ENCODE data around the gene BMP7.

The BMP7 gene

DNA sequence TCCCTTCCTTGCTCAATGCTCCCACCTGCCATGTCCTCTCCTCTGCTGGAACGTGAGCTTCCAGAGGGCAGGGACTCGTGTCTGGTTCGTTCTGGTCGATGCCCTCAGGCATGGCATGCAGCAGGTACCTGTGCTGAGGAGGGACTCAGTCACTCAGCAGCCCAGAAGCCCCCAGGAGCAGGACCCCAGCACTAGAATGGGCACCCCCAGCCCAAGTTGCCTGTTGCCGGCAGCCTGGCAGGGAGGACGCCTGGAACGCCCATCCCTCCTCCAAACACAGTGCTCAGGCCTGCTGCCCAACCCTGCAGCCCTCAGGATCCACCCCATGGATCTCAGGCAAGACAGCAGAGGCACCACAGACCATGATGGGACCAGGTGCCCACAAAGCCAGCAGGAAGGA, 40.6 kb downstream of the BMP7 start:
- no peak for DNase-seq (ENCODE audit: low spot score)

- no peak for DNase-seq (ENCODE audit: low spot score)
These were observed 41.2 kb downstream of the BMP7 start for GRCh38 chr20:57225197-57225733.

- no peak for DNase-seq (ENCODE audit: low spot score)
These were observed 41.8 kb downstream of the BMP7 start for GRCh38 chr20:57224641-57225138.

DNA sequence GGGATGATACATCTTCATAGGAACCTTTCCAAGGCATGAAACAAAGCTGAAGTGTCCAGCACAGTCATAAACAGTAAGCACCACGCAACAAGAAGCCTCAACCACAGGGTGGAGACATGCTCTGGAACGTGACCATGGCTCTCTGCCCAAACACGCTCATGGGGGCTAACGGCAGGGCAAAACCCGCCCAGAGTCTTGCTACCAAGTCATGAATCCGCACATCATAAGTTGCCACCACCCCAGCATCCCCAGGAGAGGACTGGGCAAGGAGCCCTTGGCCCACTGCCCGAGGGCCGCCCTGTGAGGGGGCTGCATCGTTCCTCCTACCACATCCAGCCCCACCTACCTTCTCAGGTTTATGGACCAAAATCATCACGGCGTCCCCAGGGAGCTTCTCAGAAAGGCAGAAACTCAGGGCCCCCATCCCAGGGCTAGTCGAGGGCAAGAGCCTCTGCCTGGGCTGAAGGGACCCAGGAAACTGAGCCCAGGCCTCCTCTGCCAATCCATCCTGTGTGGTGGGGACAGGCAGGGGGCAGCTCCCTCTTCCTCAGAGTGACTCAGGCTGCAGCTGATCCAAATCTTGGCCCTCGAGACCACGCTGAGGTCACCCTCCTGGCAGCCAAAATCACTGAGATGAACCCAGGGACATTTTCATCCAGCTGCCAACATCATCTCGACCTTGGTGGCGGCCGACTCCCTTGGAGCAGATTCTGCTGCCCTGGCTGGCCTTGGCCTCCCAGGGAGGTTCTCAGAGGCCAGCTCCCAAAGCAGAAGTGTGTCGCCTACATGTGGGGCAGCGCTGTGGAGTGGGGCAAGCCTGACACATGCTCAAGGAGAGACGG, 42.6 kb downstream of the BMP7 start:
- no peak for DNase-seq (ENCODE audit: low spot score)

DNA sequence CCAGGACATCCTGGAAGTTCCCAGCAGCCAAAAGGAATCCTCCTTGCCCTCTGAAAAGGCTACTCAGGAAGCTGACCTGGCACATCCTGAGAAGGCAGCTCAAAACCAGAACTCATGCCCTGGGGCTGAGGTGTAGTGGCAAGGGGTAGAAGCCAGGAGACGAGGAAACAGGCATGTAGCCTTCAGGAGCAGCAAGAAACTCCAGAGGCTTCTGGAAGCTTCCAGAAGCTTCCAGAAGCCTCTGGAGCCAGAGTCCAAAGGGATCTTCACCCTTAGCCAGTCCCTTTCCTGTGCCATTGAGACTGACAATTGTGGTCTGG, 43.9 kb downstream of the BMP7 start:
- DNase-seq (ENCODE audit: low spot score), result no peak

- DNase-seq (ENCODE audit: low spot score), result no peak
These were observed 44.4 kb downstream of the BMP7 start for GRCh38 chr20:57221916-57222630.

- DNase-seq (ENCODE audit: low spot score), result no peak
These were observed 45.9 kb downstream of the BMP7 start for GRCh38 chr20:57220337-57221145.

GRCh38 chr20:57219071-57219677, 47.3 kb downstream of the BMP7 start:
- DNase-seq (ENCODE audit: low spot score), result no peak

DNA sequence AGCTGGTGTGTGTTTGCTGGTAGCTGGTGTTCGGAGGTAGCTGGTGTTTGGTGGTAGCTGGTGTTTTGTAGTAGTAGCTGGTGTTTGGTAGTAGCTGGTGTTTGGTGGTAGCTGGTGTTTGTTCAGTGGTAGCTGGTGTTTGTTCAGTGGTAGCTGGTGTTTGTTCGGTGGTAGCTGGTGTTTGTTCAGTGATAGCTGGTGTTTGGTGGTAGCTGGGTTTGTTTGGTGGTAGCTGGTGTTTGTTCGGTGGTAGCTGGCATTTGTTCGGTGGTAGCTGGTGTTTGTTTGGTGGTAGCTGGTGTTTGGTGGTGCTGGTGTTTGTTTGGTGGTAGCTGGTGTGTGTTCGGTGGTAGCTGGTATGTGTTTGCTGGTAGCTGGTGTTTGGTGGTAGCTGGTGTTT, 48.0 kb downstream of the BMP7 start:
- no peak for DNase-seq (ENCODE audit: low spot score)

- DNase-seq (ENCODE audit: low spot score), result no peak
These were observed 48.6 kb downstream of the BMP7 start for GRCh38 chr20:57217802-57218201.

DNA sequence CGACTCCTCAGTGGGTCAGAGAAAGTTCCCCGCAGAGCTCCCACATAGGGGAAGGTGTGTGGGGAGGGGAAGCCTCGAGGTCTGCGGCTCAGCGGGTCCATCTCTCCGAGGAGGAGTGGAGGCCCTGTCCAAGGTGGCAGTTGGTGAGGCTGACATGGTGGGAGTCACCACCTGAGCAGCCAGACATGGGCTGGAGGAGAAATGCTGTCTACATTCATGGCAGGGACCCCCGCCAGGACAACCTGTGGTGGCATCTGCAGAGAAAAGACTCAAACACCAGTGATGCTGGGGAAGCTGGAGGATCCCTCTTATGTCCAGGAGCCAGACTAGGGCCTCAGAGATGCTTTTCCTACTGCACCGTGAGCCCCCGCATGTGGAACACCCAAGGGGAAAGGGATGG, 49.8 kb downstream of the BMP7 start:
- no peak for DNase-seq (ENCODE audit: low spot score)

GRCh38 chr20:57215826-57216471, 50.5 kb downstream of the BMP7 start:
- DNase-seq (ENCODE audit: low spot score), result no peak

GRCh38 chr20:57215426-57215825, 51.0 kb downstream of the BMP7 start:
- no peak for DNase-seq (ENCODE audit: low spot score)

- no peak for DNase-seq (ENCODE audit: low spot score)
These were observed 51.5 kb downstream of the BMP7 start for GRCh38 chr20:57214948-57215347.

- no peak for DNase-seq (ENCODE audit: low spot score)
These were observed 52.0 kb downstream of the BMP7 start for GRCh38 chr20:57214427-57214826.

- DNase-seq (ENCODE audit: low spot score), result no peak
These were observed 52.5 kb downstream of the BMP7 start for GRCh38 chr20:57213924-57214323.

DNA sequence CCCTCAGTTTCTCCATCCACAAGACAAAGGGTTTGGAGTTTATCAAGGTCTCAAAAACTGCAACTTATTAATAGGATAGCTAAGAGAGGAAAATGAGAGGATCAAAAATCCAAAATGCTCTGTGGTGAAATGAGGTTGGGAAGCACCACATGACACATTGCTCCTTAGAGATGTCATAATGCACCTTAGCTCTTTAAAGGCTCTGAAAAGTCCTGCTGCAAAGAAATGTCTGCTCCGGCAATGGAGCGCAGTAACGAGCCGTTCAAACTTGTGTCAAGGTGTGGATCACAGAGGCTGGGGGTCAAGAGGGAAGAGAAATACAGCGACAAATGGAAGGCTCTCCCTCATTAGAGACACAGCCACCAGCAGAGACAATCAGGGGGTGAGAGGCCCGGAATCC, 53.1 kb downstream of the BMP7 start:
- DNase-seq (ENCODE audit: low spot score), result no peak

GRCh38 chr20:57212534-57213276, 53.7 kb downstream of the BMP7 start:
- no peak for DNase-seq (ENCODE audit: low spot score)

DNA sequence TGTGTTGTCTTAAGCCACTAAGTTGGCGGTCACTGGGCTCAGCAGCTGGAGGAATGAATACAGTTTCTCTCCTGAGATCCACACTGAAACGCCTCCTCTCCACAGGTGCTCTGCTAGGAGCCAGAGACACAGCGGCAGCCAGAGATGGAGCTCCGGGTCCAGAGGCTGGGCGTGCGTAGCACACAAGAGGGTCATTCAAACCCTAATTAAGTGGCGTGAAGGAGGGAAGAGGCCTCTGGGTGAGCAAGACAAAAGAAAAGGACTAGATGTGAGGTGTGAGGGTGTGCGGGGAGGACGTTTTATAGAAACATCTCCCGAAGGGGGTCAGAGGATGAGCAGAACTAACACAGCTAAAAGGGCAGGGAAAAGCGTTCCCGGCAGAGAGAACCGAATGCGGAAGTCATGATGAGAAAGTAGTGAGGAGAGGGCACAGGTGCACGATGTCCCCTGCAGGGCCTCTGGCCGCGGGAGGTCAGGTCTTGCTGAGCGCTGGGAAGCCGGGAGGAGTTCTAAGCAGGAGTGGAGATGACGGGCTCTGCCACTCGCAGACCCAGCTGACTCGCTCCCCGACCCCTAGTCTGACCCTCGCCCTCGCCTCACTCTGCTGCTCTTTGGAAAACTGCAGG, 54.4 kb downstream of the BMP7 start:
- no peak for DNase-seq (ENCODE audit: low spot score)

DNA sequence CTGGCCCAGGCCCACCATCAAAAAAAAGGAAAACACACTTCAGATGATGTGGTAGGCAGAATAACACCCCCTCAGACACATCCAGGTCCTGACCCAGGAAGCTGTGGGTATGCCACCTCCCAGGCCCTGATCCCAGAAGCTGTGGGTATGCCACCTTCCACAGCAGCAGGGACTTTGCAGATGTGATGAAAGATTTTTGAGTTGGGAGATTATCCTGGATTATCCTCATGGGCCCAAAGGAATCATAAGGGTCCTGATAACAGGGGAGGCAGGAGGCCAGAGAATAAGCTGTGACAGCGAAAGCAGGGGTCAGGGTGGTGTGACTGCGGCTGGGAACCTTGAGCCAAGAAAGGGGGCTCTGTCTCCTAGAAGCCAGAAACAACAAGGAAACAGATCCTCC, 55.0 kb downstream of the BMP7 start:
- no peak for DNase-seq (ENCODE audit: low spot score)

Data from hematopoietic multipotent progenitor cell treated with erythropoietin and hydrocortisone succinate and interleukin-3 and kit ligand, for 15 days (in vitro differentiated cells).